Activated CD4-positive, alpha-beta T cell treated with anti-CD3 and anti-CD28 coated beads, Interleukin-2, amount 50 U/mL, for 48 hours (primary cell): ENCODE measurements around the gene PRDM16.

Experiments used
- DNase-seq, 2 experiments: peaks; one replicate each; pipeline ENCODE4 v3.0.0-alpha.2; 2020

The PRDM16 gene

GRCh38 chr1:3068564-3069431, at the start of gene PRDM16:
PRDM16 (plus strand) TSS chr1:3069203; CDS start chr1:3069260, 57 bp downstream.
- DNase-seq, result peak; percentile 31 to 39

DNA sequence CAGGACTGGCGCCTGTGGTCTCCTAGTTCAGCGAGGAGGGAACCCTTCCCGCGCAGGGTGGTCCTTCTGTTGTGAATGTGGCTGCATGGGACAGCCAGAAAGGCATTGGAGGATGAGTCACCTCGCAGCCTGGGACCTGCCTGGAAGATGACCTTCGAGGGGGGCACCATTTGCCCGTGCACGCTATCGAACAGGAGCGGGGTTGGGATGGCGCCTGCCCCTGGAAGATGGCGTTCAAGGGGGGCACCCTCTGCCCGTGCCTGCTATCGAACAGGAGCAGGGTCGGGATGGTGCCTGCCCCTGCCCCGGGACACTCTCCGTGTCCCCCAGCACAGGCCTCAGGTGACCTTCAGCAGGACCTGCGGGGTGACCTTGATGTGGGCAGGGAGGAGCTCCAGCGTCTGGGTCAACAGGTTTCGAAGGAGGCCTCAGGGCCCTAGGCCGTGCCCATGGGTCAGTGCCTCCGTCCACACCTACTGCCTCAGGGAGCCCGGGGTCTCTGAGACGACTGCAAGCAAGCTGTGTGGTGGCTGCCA, 49.4 kb upstream of the PRDM16 start:
- no peak for DNase-seq

- DNase-seq, result no peak
Observed at GRCh38 chr1:3020263-3020909, 48.6 kb upstream of the PRDM16 start.

DNA sequence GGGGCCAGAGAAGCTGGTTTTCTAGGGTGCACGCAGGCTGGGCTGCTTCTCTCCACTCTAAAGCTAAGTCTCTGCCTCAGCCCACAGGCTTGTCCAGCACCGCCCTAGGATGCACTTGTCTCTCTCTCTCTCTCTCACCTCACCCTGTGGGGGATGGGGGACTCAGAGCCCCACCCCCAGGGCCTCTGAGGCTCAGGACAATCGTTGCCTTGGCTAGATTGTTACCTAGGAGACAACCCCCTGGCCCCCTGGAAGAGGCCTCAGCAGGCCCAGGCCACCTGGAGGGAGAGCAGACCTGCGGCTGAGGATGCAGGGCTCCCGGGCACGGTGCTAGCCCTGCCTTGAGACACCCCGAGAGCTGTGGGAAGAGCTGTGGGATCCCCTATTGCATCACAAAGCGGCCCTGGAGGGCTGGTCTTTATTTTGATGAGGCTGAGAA, 47.8 kb upstream of the PRDM16 start, which contains the start of gene ACTRT2:
ACTRT2 (plus strand) TSS at position 235 of the 439 bp plus-strand sequence. CDS start 220 bp downstream, outside the sequence.
- DNase-seq, result no peak

- DNase-seq, result no peak
Observed at GRCh38 chr1:3021801-3022401, 47.1 kb upstream of the PRDM16 start.

GRCh38 chr1:3022511-3022973, 46.5 kb upstream of the PRDM16 start:
- DNase-seq, result no peak

- no peak for DNase-seq
Observed at GRCh38 chr1:3022976-3023375, 46.0 kb upstream of the PRDM16 start.

DNA sequence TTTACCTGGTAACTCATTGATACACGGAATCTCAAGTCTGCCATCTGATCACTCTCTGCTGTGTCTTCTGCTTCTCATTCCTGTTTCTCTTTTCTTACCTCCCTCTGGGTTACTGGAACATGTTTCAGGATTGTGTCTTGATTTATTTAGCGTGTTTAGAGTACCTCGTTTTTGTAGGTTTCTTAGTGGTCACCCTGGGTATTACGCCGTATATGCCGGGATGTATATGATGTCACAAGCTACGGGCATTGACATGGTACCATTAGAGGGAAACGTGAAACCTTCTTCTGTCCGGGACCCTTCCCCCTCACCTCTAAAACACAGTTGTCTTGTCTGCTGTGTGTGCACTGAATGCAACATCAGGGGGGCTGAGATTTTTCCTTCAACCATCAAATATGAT, 45.0 kb upstream of the PRDM16 start:
- DNase-seq, result no peak

GRCh38 chr1:3024588-3024987, 44.4 kb upstream of the PRDM16 start:
- no peak for DNase-seq

GRCh38 chr1:3026124-3026523, 42.9 kb upstream of the PRDM16 start:
- DNase-seq, result no peak

- DNase-seq, result no peak
Observed at GRCh38 chr1:3026581-3027391, 42.2 kb upstream of the PRDM16 start.

- DNase-seq, result no peak
Observed at GRCh38 chr1:3027611-3028371, 41.2 kb upstream of the PRDM16 start.

DNA sequence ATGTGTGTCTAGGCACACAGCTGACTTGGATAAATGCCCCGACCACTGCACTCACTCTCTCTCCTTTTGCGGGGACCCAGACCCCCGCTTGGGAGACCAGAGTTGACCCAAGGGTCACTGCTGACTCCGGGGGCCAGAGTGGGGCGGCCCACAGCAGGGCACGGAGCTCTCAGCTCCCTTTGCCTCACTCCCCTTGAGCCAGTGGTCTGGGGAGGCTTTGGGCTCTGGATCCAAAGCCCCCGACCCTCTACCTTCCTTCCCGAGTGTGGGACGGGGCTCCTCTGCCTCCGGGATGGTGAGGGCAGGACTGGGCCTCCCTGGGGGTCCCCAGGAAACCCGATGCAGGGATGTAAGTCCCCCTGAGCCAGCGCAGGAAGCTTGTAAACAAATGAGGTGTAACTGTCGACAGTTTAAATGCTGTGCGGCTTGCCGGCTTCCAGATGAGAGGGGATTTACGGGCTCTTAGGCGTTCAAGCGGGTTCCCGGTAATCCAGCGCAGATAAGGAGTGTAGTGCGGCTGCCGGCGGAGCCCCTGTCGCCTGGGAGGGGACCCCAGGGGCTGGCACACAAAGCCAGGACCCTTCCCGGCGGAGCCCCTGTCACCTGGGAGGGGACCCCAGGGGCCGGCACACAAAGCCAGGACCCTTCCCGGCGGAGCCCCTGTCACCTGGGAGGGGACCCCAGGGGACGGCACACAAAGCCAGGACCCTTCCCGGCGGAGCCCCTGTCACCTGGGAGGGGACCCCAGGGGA, 40.3 kb upstream of the PRDM16 start:
- no peak for DNase-seq

DNA sequence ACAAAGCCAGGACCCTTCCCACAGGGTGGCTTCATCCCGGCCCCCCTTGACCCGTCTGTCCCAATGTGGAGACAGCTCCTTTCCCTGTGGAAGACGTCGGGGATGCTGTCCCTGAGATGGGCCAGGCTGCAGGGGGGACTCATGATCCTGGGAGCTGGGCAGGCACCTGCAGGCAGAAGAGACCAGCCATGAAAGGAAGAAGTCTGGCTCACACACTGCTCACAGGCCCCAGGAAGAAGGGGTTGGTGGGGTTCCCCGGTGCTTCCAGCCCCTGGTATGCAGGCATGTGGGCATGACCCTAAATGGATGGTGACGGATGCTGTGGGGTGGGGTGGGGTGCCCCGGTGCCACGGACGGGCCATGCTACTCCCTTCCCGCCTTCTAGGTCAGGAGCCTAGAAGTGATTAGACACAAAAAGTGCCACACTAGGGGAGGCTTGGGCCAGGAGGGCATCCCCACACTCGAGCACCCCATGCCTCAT, 39.5 kb upstream of the PRDM16 start:
- no peak for DNase-seq

DNA sequence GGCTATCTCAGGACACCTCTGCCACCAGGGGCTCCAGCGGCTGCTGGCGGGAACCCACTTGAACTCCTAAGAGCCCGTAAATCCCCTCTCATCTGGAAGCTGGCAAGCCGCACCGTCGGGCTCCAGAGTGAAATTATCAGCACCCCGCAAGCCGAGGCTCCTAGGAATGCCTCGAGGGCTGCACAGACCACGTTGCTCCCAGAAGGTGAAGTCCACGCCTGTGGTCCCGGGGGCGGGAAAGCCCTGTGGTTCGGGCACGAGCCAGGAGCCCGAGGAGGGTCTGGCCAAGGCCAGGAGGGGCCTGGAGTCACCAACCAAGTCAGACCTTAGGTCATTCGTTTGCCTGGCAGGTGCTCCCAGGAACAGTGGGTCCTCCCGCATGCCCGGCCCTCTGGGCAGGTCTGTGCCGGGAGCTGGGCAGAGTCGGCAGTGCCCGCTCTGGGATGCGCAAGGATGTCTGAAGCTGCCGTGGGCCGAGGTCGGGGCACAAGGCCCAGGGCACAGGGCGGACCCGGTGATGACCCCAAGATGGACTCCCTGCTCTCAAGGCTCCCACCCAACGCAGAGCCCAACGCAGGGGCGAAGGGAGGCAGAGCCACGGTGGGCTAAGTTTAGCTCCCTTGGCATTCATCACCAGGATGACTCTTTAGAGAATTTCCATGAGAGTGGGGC, 38.9 kb upstream of the PRDM16 start:
- DNase-seq, result no peak

DNA sequence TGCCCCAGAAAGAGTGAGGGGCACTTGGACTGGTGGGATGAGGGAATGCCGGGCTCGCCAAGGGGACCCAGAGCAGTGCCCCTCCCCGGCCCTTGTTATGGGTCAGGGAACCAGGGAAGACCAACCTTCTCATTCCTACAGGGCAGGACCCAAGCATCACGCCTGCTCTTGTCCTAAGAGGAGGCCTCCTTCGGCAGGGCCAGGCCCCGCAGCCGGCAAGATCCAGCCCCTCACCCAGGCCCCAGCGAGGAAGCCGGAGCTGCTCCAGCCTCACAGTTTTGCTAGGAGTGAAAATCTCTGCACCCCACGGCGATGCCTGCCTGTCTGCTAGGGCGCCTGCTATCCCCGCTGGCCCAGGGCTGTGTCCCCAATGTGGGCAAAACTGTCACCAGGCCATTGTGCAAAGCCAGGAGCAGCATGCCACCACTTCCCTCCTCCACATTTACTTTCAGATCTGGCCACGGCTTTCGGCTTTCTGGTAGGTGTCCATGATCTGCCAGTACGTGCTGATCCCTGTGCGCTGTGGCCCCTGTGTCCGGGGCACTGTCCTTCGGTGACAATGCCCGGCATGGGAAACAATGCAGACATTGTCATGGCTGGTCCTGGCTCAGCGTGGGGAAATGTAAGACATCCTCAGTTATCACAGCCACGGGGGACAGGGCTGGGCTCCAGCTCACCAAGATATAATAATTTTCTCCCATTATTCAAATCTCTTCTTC, 38.2 kb upstream of the PRDM16 start:
- no peak for DNase-seq

- DNase-seq, result no peak
Observed at GRCh38 chr1:3031401-3032221, 37.4 kb upstream of the PRDM16 start.

DNA sequence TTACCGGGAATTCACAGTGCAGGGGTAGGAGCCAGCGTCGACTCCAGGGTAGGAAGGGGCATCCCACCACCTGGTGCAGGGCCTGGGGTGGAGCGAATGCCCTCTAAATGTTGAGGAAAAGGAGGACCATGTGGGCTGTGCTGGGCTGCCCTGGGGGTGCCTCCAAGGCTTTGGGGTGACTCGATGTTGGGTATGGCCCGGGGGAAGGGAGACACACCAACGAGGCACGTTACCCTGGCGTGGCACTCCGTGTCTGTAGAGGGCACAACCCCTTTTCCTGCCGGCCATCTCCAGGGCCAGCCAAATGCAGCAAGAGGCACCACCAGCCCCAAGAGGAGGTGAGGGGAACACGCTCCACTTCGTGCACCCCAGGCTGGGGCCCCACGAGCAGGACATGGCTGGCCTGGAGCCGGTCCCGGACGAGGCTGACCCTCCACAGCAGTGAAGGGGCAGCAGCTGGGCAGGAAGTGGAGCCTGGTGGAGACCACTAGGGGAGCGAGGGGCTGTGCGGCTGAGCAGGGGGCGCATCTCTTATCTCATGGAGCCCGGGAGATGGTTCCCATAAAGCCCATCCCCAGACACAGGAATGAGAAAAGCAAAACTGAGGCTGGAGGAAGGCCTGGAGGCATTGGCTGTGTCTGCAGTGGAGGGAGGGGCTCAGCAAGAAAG, 36.5 kb upstream of the PRDM16 start:
- DNase-seq, result no peak
